Stimulated activated CD4-positive, alpha-beta T cell treated with anti-CD3 and anti-CD28 coated beads, Interleukin-1b, Interleukin-23, amount 100 ng/mL, for 1 hour (primary cell): ENCODE results near the gene HSCB.
"Not testable (repeated sequence)": the region's sequence is repeated elsewhere in the genome, so short reads cannot be mapped to it uniquely, and the experiment has no call there.

Experiments
- DNase-seq, 2 donors: peaks; one replicate each; pipeline ENCODE4 v3.0.0-alpha.2; 2020; ENCODE audit warnings: low read depth in 2 of 2

Gene HSCB

GRCh38 chr22:28741785-28742561 lies at the start of gene HSCB, which contains the start of gene CHEK2:
TSS of gene HSCB (plus strand) at chr22:28742039. CDS start at chr22:28742096, 57 bp downstream.
TSS of gene CHEK2 (minus strand) at chr22:28741820. CDS start at chr22:28734721, 7,099 bp downstream.
- DNase-seq = peak; percentile 87 to 90

GRCh38 chr22:28693041-28693760 lies 48.6 kb upstream of the HSCB start:
- not testable (repeated sequence) for DNase-seq

GRCh38 chr22:28702891-28703290 lies 38.9 kb upstream of the HSCB start:
- no peak for DNase-seq

GRCh38 chr22:28703436-28703835 lies 38.4 kb upstream of the HSCB start:
- no peak for DNase-seq

GRCh38 chr22:28706845-28707244 lies 35.0 kb upstream of the HSCB start:
- DNase-seq = no peak

- no peak for DNase-seq
Measured at GRCh38 chr22:28710107-28710506, 31.7 kb upstream of the HSCB start.

GRCh38 chr22:28710576-28711191 lies 31.2 kb upstream of the HSCB start:
- no peak for DNase-seq

GRCh38 chr22:28711341-28711740 lies 30.5 kb upstream of the HSCB start:
- DNase-seq = no peak

GRCh38 chr22:28711820-28712777 lies 29.7 kb upstream of the HSCB start:
- DNase-seq = no peak

GRCh38 chr22:28714043-28714628 lies 27.7 kb upstream of the HSCB start:
- no peak for DNase-seq

GRCh38 chr22:28715611-28716010 lies 26.2 kb upstream of the HSCB start:
- no peak for DNase-seq

- no peak for DNase-seq
Measured at GRCh38 chr22:28716686-28717085, 25.2 kb upstream of the HSCB start.

GRCh38 chr22:28718044-28718443 lies 23.8 kb upstream of the HSCB start:
- no peak for DNase-seq

GRCh38 chr22:28728002-28728401 lies 13.8 kb upstream of the HSCB start:
- no peak for DNase-seq

- DNase-seq = no peak
Measured at GRCh38 chr22:28728621-28729313, 13.1 kb upstream of the HSCB start.

- no peak for DNase-seq
Measured at GRCh38 chr22:28730179-28730578, 11.7 kb upstream of the HSCB start.

GRCh38 chr22:28734393-28734792 lies 7.4 kb upstream of the HSCB start:
- DNase-seq = no peak

- no peak for DNase-seq
Measured at GRCh38 chr22:28736301-28737155, 5.3 kb upstream of the HSCB start.

- DNase-seq = no peak
Measured at GRCh38 chr22:28737701-28738100, 4.1 kb upstream of the HSCB start.
